Activated naive CD4-positive, alpha-beta T cell treated with anti-CD3 and anti-CD28 coated beads, Interleukin-2, amount 10 ng/mL, durations not matched to agents 7 days and 5 days (primary cell): Measurements from ENCODE around the gene UGT1A6.

Experiments used
- CTCF ChIA-PET: fragments of 350-600 bp; sonication (Branson Sonifier 250); formaldehyde crosslinking; loops from one replicate; lab custom pipeline; 2021; ENCODE audit warnings: antibody characterized with exemption; lab: Charles Lee
- DNase-seq: peaks from one replicate; pipeline ENCODE4 v3.0.0-alpha.2; 2020
- H3K27ac Mint-ChIP-seq: one replicate; pipeline ENCODE4 v1.8.0; 2021; ENCODE audit warnings: mild to moderate bottlenecking, moderate library complexity, mixed read lengths
- H3K27me3 Mint-ChIP-seq: one replicate; pipeline ENCODE4 v1.8.0; 2021; ENCODE audit warnings: mild to moderate bottlenecking, mixed read lengths
- H3K36me3 Mint-ChIP-seq: one replicate; pipeline ENCODE4 v1.8.0; 2021; ENCODE audit warnings: mixed read lengths
- H3K4me1 Mint-ChIP-seq: one replicate; pipeline ENCODE4 v1.8.0; 2021; ENCODE audit warnings: mixed read lengths
- H3K4me3 Mint-ChIP-seq: one replicate; pipeline ENCODE4 v1.8.0; 2021; ENCODE audit warnings: mild to moderate bottlenecking, moderate library complexity, mixed read lengths
- H3K9me3 Mint-ChIP-seq: one replicate; pipeline ENCODE4 v1.8.0; 2021; ENCODE audit warnings: mixed read lengths

The UGT1A6 gene

DNA sequence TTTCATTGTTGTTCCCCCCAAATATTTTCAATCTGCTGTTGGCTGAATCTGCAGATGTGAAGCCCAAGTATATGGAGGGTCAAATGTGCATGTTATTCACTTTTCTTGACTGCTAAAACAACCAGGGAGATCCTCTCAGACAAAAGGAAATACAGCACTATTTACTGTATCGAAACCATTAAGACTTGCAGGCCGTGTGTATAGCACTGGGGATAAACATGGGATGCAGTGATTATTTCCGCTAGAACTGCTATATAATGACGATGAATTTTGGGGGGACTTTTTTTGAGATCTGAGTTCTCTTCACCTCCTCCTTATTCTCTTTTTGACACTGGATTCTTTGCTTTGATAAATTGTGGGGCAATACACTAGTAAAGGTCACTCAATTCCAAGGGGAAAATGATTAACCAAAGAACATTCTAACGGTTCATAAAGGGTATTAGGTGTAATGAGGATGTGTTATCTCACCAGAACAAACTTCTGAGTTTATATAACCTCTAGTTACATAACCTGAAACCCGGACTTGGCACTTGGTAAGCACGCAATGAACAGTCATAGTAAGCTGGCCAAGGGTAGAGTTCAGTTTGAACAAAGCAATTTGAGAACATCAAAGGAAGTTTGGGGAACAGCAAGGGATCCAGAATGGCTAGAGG is 63.9 kb downstream of the UGT1A6 start:
- no peaks in the 10 kb centered on the region for H3K4me1 Mint-ChIP-seq

GRCh38 chr2:233758141-233758540 is 65.5 kb downstream of the UGT1A6 start:
- Mint-ChIP-seq H3K27me3 (no peaks in the 10 kb centered on the region), H3K36me3 (no peaks in the 10 kb centered on the region), H3K4me3 (no peak overlapping the region), H3K9me3 (no peaks in the 10 kb centered on the region), H3K4me1 (no peaks in the 10 kb centered on the region), H3K27ac (no peak overlapping the region)
- CTCF ChIA-PET = no interaction called here
- no peak for DNase-seq

More for the DNA sequence above, 63.9 kb downstream of the UGT1A6 start:
- CTCF ChIA-PET = no interaction called here
- DNase-seq = no peak
- Mint-ChIP-seq H3K27ac (no peak overlapping the region), H3K27me3 (peaks cover 3% of the 10 kb centered on the region), H3K36me3 (no peaks in the 10 kb centered on the region), H3K9me3 (peaks cover 1% of the 10 kb centered on the region), H3K4me3 (no peak overlapping the region)

- H3K4me1 Mint-ChIP-seq = no peaks in the 10 kb centered on the region
- no peaks in the 10 kb centered on the region for H3K9me3 Mint-ChIP-seq
- no peak for DNase-seq
- H3K4me3 Mint-ChIP-seq = no peak overlapping the region
- H3K27ac Mint-ChIP-seq = no peak overlapping the region
- H3K36me3 Mint-ChIP-seq = no peaks in the 10 kb centered on the region
- CTCF ChIA-PET = no interaction called here
- peaks cover 4% of the 10 kb centered on the region for H3K27me3 Mint-ChIP-seq
Measured at GRCh38 chr2:233758849-233759248, 66.2 kb downstream of the UGT1A6 start.

DNA sequence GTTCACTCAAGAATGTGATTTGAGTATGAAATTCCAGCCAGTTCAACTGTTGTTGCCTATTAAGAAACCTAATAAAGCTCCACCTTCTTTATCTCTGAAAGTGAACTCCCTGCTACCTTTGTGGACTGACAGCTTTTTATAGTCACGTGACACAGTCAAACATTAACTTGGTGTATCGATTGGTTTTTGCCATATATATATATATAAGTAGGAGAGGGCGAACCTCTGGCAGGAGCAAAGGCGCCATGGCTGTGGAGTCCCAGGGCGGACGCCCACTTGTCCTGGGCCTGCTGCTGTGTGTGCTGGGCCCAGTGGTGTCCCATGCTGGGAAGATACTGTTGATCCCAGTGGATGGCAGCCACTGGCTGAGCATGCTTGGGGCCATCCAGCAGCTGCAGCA is 67.4 kb downstream of the UGT1A6 start, which contains the start of gene UGT1A1:
UGT1A1 (plus strand) TSS at position 228 of the 400 bp plus-strand sequence; CDS start at position 246, 18 bp downstream.
- no peak for DNase-seq
- Mint-ChIP-seq H3K36me3 (no peaks in the 10 kb centered on the region), H3K4me3 (no peak within 1 kb of the TSS), H3K4me1 (no peaks in the 10 kb centered on the region), H3K27ac (no peak within 1 kb of the TSS), H3K27me3 (peaks cover 15% of the 10 kb centered on the region), H3K9me3 (no peaks in the 10 kb centered on the region)
- CTCF ChIA-PET = no interaction called here

GRCh38 chr2:233761040-233761769 is 68.5 kb downstream of the UGT1A6 start:
- Mint-ChIP-seq H3K36me3 (no peaks in the 10 kb centered on the region), H3K27ac (no peak overlapping the region), H3K9me3 (no peaks in the 10 kb centered on the region), H3K27me3 (peaks cover 15% of the 10 kb centered on the region), H3K4me1 (no peaks in the 10 kb centered on the region), H3K4me3 (no peak overlapping the region)
- CTCF ChIA-PET = no interaction called here
- no peak for DNase-seq

DNA sequence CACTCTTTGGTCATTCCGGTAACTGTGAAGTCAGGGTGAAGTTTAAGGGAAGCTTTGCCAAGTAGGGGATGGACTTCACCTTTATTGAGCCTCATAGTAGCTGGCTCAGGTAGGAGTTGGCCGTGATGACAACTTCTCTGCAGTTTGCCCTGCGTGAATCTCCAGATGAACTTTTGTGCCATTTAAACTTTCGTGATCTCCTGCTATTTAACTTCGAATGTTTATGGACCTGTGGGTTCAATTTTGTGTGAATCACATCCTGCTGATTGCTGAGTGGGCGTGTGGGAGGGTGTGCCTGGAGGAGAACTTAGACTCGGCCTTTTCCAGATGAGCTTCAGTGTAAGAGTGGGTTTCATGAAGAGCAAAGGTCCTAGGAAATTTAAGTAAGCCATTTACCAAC is 71.6 kb downstream of the UGT1A6 start:
- H3K4me1 Mint-ChIP-seq = no peaks in the 10 kb centered on the region
- no peaks in the 10 kb centered on the region for H3K9me3 Mint-ChIP-seq
- no peak overlapping the region for H3K4me3 Mint-ChIP-seq
- peaks cover 15% of the 10 kb centered on the region for H3K27me3 Mint-ChIP-seq
- H3K27ac Mint-ChIP-seq = no peak overlapping the region
- CTCF ChIA-PET = no interaction called here
- DNase-seq = no peak
- H3K36me3 Mint-ChIP-seq = no peaks in the 10 kb centered on the region

- no peak for DNase-seq
- Mint-ChIP-seq H3K27me3 (peaks cover 15% of the 10 kb centered on the region), H3K4me3 (no peak overlapping the region), H3K36me3 (no peaks in the 10 kb centered on the region), H3K9me3 (no peaks in the 10 kb centered on the region), H3K27ac (no peak overlapping the region), H3K4me1 (no peaks in the 10 kb centered on the region)
- CTCF ChIA-PET = no interaction called here
Measured at GRCh38 chr2:233764761-233765160, 72.1 kb downstream of the UGT1A6 start.

GRCh38 chr2:233766416-233766815 is 73.7 kb downstream of the UGT1A6 start:
- H3K4me1 Mint-ChIP-seq = no peaks in the 10 kb centered on the region
- H3K36me3 Mint-ChIP-seq = no peaks in the 10 kb centered on the region
- H3K27me3 Mint-ChIP-seq = peaks cover 20% of the 10 kb centered on the region
- CTCF ChIA-PET = no interaction called here
- no peak overlapping the region for H3K27ac Mint-ChIP-seq
- H3K4me3 Mint-ChIP-seq = no peak overlapping the region
- no peak for DNase-seq
- H3K9me3 Mint-ChIP-seq = no peaks in the 10 kb centered on the region

- Mint-ChIP-seq H3K4me1 (no peaks in the 10 kb centered on the region), H3K27ac (no peak overlapping the region), H3K4me3 (no peak overlapping the region), H3K9me3 (no peaks in the 10 kb centered on the region), H3K36me3 (no peaks in the 10 kb centered on the region), H3K27me3 (peaks cover 20% of the 10 kb centered on the region)
- no peak for DNase-seq
- CTCF ChIA-PET = no interaction called here
Measured at GRCh38 chr2:233768076-233768475, 75.4 kb downstream of the UGT1A6 start.

DNA sequence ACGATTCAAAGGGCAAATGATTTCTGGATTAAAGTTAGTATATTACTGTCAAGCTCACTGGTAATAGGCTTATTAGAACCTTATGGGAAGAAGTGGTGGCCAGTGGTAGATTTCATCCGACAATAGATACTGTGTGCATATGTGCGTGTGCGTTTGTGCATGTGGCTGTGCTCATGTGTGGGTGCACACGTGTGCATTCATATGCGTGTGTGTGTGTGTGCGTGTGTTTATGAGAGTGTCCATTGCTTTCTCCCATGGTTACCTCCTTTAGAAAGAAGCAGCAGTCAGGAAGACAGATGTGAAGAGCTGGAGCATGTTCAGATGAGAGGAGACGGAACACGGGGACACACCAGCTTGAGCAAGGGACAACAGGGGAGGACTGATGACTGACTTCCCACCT is 76.6 kb downstream of the UGT1A6 start:
- Mint-ChIP-seq H3K4me1 (no peaks in the 10 kb centered on the region), H3K4me3 (no peak overlapping the region)

DNA sequence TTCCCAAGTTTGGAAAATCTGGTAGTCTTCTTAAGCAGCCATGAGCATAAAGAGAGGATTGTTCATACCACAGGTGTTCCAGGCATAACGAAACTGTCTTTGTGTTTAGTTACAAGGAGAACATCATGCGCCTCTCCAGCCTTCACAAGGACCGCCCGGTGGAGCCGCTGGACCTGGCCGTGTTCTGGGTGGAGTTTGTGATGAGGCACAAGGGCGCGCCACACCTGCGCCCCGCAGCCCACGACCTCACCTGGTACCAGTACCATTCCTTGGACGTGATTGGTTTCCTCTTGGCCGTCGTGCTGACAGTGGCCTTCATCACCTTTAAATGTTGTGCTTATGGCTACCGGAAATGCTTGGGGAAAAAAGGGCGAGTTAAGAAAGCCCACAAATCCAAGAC is 79.5 kb downstream of the UGT1A6 start:
- Mint-ChIP-seq H3K27ac (no peak overlapping the region), H3K36me3 (no peaks in the 10 kb centered on the region), H3K4me3 (no peak overlapping the region), H3K9me3 (peaks cover 4% of the 10 kb centered on the region), H3K4me1 (no peaks in the 10 kb centered on the region), H3K27me3 (peaks cover 9% of the 10 kb centered on the region)
- no peak for DNase-seq
- CTCF ChIA-PET = no interaction called here

More for the DNA sequence above, 76.6 kb downstream of the UGT1A6 start:
- DNase-seq = no peak
- CTCF ChIA-PET = no interaction called here
- Mint-ChIP-seq H3K9me3 (no peaks in the 10 kb centered on the region), H3K27ac (no peak overlapping the region), H3K27me3 (peaks cover 13% of the 10 kb centered on the region), H3K36me3 (no peaks in the 10 kb centered on the region)

DNA sequence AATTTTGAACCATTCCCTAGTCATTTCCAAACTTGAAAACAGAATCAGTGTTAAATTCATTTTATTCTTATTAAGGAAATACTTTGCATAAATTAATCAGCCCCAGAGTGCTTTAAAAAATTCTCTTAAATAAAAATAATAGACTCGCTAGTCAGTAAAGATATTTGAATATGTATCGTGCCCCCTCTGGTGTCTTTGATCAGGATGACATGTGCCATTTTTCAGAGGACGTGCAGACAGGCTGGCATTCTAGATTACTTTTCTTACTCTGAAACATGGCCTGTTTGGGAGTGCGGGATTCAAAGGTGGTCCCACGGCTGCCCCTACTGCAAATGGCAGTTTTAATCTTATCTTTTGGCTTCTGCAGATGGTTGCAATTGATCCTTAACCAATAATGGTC is 79.9 kb downstream of the UGT1A6 start:
- no peak overlapping the region for H3K27ac Mint-ChIP-seq
- CTCF ChIA-PET = no interaction called here
- no peak for DNase-seq

DNA sequence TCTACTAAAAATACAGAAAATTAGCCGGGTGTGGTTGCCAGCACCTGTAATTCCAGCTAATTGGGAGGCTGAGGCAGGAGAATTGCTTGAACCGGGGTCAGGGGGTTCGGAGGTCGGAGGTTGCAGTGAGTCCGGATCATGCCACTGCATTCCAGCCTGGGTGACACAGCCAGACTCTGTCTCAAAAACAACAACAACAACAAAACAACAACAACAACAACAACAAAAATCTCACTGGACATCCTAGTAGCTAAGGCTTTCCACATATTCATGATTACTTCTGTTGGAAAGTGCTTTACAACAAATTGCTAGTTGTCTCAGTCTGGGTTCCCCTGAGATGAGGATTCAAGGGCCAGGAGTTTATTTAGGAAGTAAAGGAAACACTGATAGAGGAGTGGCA is 81.2 kb downstream of the UGT1A6 start:
- Mint-ChIP-seq H3K9me3 (peaks cover 4% of the 10 kb centered on the region), H3K36me3 (no peaks in the 10 kb centered on the region), H3K27ac (no peak overlapping the region), H3K4me3 (no peak overlapping the region), H3K4me1 (no peaks in the 10 kb centered on the region), H3K27me3 (peaks cover 9% of the 10 kb centered on the region)
- CTCF ChIA-PET = no interaction called here
- DNase-seq = no peak

More for the DNA sequence above, 79.9 kb downstream of the UGT1A6 start:
- Mint-ChIP-seq H3K36me3 (no peaks in the 10 kb centered on the region), H3K4me1 (no peaks in the 10 kb centered on the region), H3K27me3 (peaks cover 9% of the 10 kb centered on the region), H3K9me3 (peaks cover 4% of the 10 kb centered on the region), H3K4me3 (no peak overlapping the region)

GRCh38 chr2:233775414-233775813 is 82.7 kb downstream of the UGT1A6 start:
- Mint-ChIP-seq H3K9me3 (peaks cover 4% of the 10 kb centered on the region), H3K27me3 (peaks cover 9% of the 10 kb centered on the region), H3K36me3 (no peaks in the 10 kb centered on the region), H3K4me1 (no peaks in the 10 kb centered on the region), H3K4me3 (no peak overlapping the region), H3K27ac (no peak overlapping the region)
- no peak for DNase-seq
- CTCF ChIA-PET = no interaction called here

DNA sequence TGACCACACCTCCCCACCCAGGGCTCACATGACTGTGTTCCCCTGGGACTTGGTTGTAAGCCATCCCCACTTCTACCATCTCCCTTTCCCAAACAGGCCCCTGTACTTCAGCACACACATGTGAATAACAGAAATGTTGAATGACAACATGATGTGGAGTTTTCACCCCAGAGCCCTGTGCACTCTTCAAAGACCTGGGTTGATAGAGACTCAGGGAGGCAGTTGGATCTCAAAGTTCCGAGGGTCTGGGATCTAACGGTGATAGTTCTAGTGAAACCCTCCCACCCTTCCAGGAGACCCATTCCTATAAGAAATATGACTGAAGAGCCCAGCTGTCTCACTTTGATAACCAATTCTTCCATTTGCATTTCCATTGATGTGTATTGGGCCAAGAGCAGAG is 85.3 kb downstream of the UGT1A6 start, which contains the start of gene MROH2A:
MROH2A (plus strand) TSS at position 301 of the 400 bp plus-strand sequence. CDS start 1,029 bp downstream, outside the sequence.
- no peak for DNase-seq
- Mint-ChIP-seq H3K4me3 (no peak within 1 kb of the TSS), H3K9me3 (peaks cover 4% of the 10 kb centered on the region), H3K36me3 (no peaks in the 10 kb centered on the region), H3K27me3 (peaks cover 4% of the 10 kb centered on the region), H3K4me1 (no peaks in the 10 kb centered on the region), H3K27ac (no peak within 1 kb of the TSS)
- CTCF ChIA-PET = no interaction called here
